ENCODE results near the gene ANKRD23.
A peak's percentile ranks its signal among the peaks of the same experiment; 100 is the strongest.
"Not testable (repeated sequence)": the region's sequence is repeated elsewhere in the genome, so short reads cannot be mapped to it uniquely, and the experiment has no call there.

ANKRD23 gene

DNA sequence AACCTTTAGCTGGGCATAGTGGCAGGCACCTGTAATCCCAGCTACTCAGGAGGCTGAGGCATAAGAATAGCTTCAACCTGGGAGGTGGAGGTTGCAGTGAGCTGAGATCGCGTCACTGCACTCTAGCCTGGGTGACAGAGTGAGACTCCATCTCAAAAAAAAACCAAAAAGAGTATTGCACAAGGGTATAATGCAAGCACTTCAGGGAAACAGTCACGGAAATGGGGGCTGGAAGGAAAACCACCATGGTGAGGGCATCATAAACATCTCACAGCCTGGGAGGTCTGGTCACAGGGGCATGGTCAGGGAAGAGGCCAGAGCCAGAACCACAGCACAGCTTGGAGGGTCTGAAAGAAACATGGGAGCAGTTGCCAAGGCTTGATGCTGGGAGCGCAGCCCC, 19.2 kb upstream of the ANKRD23 start:
- not testable (repeated sequence) for DNase-seq

- DNase-seq, result no peak
Measured at GRCh38 chr2:96861074-96861473, 17.3 kb upstream of the ANKRD23 start.

GRCh38 chr2:96860065-96861029, 16.5 kb upstream of the ANKRD23 start:
- DNase-seq, result peak; percentile 56 to 61

DNA sequence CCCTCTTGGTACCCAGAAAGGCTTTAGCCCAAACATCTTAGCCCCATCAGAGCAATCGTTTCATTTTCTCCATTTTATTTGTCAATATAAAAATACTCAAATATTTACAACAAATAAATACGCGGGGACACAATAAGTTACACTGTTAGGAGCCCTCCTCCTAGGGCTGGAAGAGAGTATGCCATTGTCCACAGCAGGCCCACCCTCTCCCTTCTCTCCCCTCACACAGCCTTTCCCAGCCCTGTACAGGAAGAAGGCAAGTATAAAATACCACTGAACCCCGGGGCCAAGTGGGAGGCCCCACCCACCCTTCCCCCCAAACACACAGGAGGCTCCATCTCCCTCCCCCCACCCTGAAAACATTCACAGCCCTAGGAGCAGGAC, 15.9 kb upstream of the ANKRD23 start:
- no peak for DNase-seq

DNA sequence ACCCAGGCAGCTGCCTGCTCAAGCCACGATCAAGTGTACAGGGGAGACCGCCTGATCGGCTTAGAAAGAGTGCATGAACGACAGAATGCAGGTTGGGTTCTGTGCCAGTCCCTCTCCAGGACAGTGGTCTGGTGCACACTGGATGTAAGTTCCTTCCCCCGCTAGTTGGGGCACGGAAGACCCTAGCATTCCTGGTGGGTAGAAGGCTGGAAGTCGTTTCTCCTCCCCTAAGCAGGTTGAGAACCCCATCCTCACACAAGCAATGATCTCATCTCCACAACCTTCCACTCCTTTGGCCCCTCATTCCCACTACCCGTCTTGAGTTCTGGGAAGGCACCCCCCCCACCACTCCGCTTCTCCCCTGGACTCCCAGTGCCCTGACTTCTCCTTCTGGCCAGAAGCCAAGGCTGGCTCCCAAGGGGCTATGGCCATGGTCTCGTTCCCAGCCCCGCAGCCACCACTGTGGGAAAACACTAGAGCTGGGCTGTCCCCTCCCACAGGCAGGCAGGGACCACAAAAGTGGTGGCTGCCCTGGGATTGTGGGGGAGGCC, 15.4 kb upstream of the ANKRD23 start:
- DNase-seq, result no peak

- peak; percentile 98 for DNase-seq
Measured at GRCh38 chr2:96857667-96858372, 14.0 kb upstream of the ANKRD23 start, which contains the start of gene ANKRD39. ANKRD39 (minus strand) TSS chr2:96858016; CDS start chr2:96857987, 29 bp downstream.

DNA sequence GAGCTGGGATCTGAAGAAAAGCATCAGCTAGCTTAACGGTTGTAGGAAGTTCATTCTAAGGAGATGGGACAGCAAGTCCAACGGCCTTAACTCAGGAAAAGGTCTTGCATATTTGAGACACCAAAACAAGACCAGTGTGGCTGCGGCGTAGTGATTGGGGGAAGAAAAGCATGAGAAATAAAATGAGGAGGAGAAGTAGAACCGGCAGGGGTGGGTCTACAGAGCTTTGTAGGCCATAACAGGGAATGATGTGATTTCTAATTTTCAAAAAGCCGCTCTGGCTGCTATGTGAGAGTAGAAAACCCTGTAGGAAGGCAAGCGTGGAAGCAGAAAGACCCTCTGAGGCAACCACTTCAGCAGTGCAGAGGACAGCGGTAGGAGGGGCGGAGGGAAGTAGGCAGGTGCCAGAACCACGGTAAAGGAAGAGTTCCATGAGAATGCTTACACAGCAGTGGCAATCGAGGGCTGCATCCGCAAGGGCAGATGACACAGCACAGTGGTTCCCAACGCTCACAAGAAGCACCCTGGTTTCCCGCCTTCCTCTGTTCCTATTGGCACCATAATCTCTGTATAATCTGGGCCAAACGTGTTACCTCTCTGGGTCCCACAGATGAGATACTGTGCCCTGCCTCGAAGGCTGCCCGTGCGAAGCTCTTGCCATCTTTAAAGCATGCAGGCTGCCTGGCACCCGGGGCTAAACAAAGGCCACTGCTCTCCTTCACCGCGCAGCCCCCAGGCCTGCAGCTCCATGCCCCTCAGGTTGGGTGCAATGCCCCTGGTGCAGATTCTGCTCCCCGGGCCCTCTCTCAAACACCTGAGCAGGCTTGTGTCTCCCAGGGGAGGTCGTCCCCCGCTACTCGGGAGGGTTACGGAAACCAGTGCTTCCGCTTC, 13.2 kb upstream of the ANKRD23 start:
- peak; percentile 49 to 58 for DNase-seq

DNA sequence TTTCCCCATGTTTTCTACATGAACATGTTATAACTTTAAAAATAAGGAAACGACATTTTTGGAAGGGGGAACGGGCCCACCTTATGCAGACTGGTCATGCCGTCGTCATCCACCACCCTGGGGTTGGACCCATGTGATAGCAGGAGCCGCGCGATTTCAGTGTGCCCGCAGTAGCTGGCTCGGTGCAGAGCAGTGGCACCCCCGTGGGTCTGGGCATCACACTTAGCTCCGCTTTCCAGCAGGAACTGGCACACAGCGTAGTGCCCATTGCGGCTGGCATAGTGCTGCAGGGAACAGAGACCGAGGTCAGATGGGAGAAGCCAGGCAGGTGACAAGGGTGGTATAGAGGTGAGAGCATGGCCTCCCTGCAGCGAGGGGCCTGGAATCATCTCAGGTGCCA, 9.5 kb upstream of the ANKRD23 start:
- no peak for DNase-seq

GRCh38 chr2:96852667-96853066, 8.8 kb upstream of the ANKRD23 start:
- no peak for DNase-seq

GRCh38 chr2:96848264-96848663, 4.4 kb upstream of the ANKRD23 start:
- no peak for DNase-seq

DNA sequence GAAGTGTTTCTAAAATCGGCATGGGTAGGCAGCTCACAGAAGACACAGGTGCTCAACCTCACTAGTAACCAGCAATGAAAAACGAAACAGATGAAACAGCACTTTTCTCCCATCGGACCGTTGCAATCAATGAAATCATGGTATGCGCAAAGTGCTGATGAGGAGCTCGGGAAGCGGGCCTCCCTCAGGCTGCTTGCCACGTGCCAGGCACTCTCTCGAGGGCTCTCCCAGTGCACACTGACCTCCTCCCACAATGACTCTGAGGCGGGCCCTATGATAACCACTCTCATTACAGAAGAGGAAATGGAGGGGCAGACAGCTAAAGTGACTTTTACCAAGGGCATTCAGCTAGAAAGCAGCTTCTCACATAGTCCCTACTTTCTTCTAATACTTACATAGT, 3.8 kb upstream of the ANKRD23 start:
- no peak for DNase-seq

DNA sequence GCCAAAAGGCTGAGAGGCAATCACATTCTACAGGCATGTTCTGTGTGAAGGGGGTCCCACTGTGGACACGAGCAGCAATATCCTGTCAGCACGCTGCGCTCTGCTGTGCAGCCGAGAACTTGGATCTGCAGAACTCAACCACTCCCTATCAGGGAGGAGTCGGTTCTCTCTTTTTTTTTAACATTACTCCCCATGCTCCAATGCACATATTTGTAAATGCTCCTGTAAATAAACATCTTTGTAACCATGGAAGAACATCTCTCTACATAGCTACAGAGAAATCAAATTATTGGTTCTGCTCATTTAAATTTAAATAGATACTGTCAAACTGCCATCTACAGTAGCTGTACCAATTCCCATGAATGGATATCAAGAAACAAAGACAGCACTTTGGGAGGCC, 3.0 kb upstream of the ANKRD23 start:
- DNase-seq, result no peak

DNA sequence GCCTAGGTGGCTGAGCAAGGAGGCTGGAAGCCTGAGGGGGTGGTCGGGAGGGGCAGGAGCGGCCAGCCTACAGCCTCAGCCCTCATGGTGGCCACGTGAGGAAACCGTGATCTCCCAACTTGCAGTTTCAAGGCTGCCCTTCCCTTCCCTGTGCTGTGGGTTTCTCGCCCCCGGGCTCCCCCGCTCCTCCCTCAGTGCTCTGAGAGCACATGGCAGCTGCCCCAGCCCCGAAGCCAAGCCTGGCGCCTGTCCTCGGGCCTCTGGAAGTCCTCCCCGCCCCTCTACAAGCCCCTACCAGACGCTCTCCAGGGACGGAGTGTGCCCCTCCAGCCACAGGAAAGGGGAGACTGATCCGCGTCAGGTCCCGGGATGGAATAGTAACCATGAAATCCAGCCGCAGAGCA, 586 bp upstream of the ANKRD23 start:
- no peak for DNase-seq

DNA sequence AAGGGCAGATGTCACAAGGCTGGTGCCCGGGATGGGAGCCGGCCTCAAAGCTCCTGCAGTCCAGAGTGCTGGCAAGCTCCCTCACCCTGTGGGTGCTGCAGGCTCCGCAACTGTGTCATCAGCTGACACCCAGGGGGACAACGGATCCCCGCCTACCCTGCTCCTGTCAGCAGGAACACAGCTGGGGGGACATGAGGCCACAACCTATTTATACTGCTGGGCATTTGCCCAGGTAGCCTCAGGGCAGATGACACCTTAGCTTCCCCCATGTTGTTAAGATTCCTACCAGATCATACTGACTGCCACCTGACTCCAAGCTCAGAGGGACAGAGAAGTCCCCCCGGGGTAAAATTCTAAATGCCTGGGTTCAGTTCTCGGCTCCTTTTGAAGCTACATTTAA, 1.2 kb downstream of the ANKRD23 start:
- no peak for DNase-seq

DNA sequence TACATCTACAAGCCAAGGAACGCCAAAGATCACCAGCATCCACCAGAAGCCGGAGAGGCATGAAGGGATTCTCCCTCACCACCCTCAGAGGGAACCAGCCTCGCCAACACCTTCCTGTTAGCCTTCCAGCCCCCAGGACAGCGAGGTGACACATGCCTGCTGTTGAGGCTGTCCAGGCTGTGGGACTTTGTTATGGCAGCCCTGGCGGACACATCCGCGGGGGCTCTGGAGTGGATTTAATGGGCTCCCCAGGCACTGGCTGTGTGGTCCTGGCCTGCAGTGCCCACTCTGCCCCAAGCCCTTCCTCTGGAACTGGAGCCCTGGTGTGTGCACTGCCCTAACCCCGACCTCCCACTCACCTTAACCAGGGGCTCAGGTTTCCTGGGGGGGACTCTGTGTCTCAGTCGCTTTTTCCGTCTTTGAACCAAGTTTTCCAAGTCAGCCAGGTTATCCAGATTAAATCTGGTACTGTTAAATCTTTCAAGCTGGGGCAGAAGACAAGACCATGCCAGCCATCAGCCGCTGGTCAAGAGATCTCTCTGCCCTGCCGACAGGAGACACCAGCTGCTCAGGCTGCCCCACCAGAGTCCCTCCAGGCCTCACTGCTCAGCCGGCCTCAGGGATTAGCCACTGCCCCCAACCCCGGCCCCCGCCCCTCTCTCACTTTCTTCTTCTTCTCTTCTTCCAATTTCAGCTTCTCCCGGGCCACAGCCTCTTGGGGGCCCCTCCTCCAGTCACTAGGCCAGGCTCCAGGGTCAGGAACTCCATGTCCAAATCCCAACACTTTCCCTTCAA, 1.9 kb downstream of the ANKRD23 start:
- DNase-seq, result no peak

- no peak for DNase-seq
Measured at GRCh38 chr2:96839875-96840850, 3.7 kb downstream of the ANKRD23 start.

- DNase-seq, result peak; percentile 84 to 88
Measured at GRCh38 chr2:96839293-96839874, 4.4 kb downstream of the ANKRD23 start.

DNA sequence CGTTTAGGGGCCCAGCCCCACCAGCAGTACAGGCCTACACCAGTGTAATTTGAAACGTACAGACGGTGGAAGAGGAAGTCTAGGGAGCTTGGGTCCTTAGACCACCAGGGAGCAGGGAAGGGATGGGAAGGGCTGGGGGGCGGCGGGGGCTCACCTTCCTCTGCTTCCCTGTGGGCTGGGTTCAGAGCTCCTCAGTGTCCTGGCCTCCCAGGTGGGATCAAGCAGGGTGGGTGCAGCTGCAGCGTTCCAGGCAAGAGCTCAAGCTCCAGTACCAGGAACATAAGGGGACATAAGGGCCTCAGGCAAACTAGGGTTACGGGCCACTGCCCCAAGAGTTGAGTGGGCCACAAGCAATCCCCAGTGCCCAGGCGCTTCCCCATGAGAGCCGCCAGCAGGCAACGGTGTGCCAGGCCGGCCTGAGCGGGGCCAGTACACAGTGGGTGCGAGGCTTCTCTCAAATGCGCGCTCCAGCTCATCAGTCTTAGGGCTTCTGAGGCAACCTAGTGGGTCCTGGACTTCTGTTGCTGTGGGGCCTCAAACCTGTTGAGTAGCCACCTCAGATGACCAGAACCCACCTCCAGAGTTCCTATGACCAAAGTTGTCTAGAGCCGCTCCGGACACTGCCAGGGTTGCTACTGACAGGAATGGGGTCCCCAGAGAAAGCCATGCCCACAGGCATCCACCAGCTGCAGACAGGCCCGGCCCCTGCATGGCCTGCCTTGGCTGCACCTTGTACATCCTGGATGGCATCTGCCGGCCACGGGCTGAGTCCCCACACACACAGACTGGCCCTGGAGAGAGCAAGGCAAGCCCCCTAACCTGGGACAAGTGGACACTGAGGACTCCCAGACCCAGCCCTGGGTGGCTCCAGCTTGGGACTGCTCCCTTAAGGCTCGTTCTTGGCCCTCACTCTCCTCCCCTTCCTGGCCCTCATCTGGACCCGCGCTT, 5.2 kb downstream of the ANKRD23 start:
- no peak for DNase-seq

- no peak for DNase-seq
Measured at GRCh38 chr2:96837575-96837974, 6.2 kb downstream of the ANKRD23 start.
